Mucosa of descending colon (tissue), 3 donors: Measurements from ENCODE around the gene TBATA. TPM values are rescaled to one million over a fixed set of nuclear protein-coding genes. Genes with fewer than 3 reads are reported as not detected.

Experiments
- ATAC-seq: fragments of 200-7000 bp; cut with Tn5 transposase; one replicate; pipeline ENCODE4 v1.9.1; 2020; ENCODE audit warnings: mild to moderate bottlenecking, moderate library complexity
- DNase-seq, 3 donors: peaks; one replicate each; pipeline ENCODE4 v3.0.0-alpha.2; 2020
- H3K36me3 ChIP-seq: fragments of 200-600 bp; one replicate; pipeline ENCODE4 v1.8.0; 2021; ENCODE audit warnings: low read depth, mild to moderate bottlenecking
- H3K4me1 ChIP-seq: fragments of 200-600 bp; one replicate; pipeline ENCODE4 v1.8.0; 2021; ENCODE audit warnings: low read depth, mild to moderate bottlenecking
- H3K4me3 ChIP-seq: fragments of 200-600 bp; one replicate; pipeline ENCODE4 v1.8.0; 2021; ENCODE audit warnings: mild to moderate bottlenecking
- H3K9me3 ChIP-seq: fragments of 200-600 bp; one replicate; pipeline ENCODE4 v1.8.0; 2021; ENCODE audit warnings: mild to moderate bottlenecking
- intact Hi-C, 2 donors: fragments of 100-400 bp; cut with DNase I in 1 of 2; cut with micrococcal nuclease in 1 of 2; formaldehyde crosslinking; loops; one replicate each; pipeline versions ENCODE4 v1.11.0 to v1.11.1; 2022; cut with DNase I, micrococcal nuclease
- total RNA-seq, 3 donors: library from RNA; stranded (reverse); fragmentation: NEBNext Ultra II Directional in 2 of 3; extraction: Animal tissue kit (Norgen Biotek cat#: 25700) in 2 of 3; gene quantifications; one replicate each; pipeline versions ENCODE4 v1.2.1 to v1.2.4, GENCODE V29; 2021 to 2023
- TF ChIP-seq, protein P1 (sequence below): fragments of 200-600 bp; IDR thresholded peaks from one replicate; pipeline ENCODE4 v1.8.0; 2022; ENCODE audit warnings: antibody characterized with exemption, mild to moderate bottlenecking
- donor health status: DM: no; HTN: no; CAD: no; lungs with moderate emphysema.
- donor health status: DM: no; HTN: no; CAD: no.
- donor health status: DM: no; HTN: yes; CAD: no.

TBATA gene
- total RNA-seq, 3 donors from 2014 or later, result not detected

GRCh38 chr10:70812814-70813213, 27.6 kb upstream of the TBATA start:
- no peak overlapping the region for H3K4me3 ChIP-seq
- H3K4me1 ChIP-seq, result peaks cover 8% of the 10 kb centered on the region
- H3K36me3 ChIP-seq, result no peaks in the 10 kb centered on the region
- DNase-seq (no peak), ATAC-seq (no peak)
- TF ChIP-seq, protein P1, sequence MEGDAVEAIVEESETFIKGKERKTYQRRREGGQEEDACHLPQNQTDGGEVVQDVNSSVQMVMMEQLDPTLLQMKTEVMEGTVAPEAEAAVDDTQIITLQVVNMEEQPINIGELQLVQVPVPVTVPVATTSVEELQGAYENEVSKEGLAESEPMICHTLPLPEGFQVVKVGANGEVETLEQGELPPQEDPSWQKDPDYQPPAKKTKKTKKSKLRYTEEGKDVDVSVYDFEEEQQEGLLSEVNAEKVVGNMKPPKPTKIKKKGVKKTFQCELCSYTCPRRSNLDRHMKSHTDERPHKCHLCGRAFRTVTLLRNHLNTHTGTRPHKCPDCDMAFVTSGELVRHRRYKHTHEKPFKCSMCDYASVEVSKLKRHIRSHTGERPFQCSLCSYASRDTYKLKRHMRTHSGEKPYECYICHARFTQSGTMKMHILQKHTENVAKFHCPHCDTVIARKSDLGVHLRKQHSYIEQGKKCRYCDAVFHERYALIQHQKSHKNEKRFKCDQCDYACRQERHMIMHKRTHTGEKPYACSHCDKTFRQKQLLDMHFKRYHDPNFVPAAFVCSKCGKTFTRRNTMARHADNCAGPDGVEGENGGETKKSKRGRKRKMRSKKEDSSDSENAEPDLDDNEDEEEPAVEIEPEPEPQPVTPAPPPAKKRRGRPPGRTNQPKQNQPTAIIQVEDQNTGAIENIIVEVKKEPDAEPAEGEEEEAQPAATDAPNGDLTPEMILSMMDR, result no peak
- intact Hi-C loops, result loop anchor here in 1 of 2 donors (5.0 kb wide), 1 partner anchor 69 kb away; no protein-coding TSS in a partner anchor
- no peaks in the 10 kb centered on the region for H3K9me3 ChIP-seq

DNA sequence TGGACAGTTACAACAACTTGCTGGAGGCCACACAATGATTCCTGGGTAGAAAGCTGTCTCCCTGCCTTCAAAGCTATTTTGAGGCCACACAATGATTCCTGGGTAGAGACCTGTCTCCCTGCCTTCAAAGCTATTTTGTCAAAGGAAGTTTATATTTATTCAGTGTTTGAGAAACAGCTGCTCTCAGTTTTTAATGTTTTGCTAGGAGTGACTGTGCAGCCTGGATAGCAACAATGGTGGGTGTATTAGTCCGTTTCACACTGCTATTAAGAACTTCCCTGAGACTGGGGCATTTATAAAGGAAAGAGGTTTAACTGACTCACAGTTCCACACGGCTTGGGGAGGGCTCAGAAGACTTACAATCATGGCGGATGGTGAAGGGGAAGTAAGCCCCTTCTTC, 26.7 kb upstream of the TBATA start:
- Histone ChIP-seq H3K9me3 (no peaks in the 10 kb centered on the region), H3K4me3 (no peak overlapping the region), H3K36me3 (no peaks in the 10 kb centered on the region), H3K4me1 (peaks cover 3% of the 10 kb centered on the region)
- intact Hi-C loops, result loop anchor here in 1 of 2 donors (5.0 kb wide), 1 partner anchor 70 kb away; no protein-coding TSS in a partner anchor
- ATAC-seq (no peak), DNase-seq (no peak)
- TF ChIP-seq, protein P1, result no peak

GRCh38 chr10:70810967-70811366, 25.8 kb upstream of the TBATA start:
- Histone ChIP-seq H3K4me1 (no peaks in the 10 kb centered on the region), H3K36me3 (no peaks in the 10 kb centered on the region), H3K4me3 (no peak overlapping the region), H3K9me3 (no peaks in the 10 kb centered on the region)
- TF ChIP-seq, protein P1, result no peak
- DNase-seq, result no peak
- ATAC-seq, result no peak
- intact Hi-C loops, result loop anchor here in 1 of 2 donors (5.0 kb wide), 1 partner anchor 71 kb away; no protein-coding TSS in a partner anchor

- Histone ChIP-seq H3K4me3 (no peak overlapping the region), H3K9me3 (no peaks in the 10 kb centered on the region), H3K36me3 (no peaks in the 10 kb centered on the region), H3K4me1 (no peaks in the 10 kb centered on the region)
- TF ChIP-seq, protein P1, result no peak
- intact Hi-C loops, result loop anchor here in 1 of 2 donors (5.0 kb wide), 1 partner anchor 73 kb away; no protein-coding TSS in a partner anchor
- DNase-seq, result no peak
- ATAC-seq, result no peak
These were observed 24.5 kb upstream of the TBATA start for GRCh38 chr10:70809726-70810125.

DNA sequence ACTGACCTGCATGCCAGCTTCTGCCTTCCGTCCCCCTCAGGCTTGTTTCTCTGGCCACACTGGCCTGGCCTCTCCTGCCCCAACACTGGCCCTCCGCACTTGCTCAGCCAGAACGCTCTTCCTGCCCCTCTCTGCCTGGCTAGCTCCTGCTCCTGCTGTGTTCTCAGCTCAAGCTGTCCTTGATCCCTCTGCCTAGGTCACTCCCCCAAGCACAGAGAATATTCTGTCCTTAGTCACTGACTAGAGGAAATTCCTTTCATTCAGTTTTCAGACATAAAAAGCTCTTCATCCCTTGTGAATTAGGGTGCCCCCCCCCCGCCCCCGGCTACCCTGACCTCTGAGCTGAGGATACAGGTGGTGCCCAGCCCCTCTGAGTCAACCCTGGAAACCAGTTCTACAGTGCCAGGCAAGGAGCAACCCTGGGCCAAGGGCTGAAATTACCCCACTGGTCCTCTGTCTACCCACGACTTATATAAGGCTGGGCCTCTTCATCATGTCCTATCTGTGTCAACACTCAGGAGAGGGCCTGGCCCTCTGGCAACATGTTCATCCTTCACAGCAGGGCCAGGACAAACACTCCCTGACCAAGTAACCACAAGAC, 23.9 kb upstream of the TBATA start:
- Histone ChIP-seq H3K4me1 (no peaks in the 10 kb centered on the region), H3K4me3 (no peak overlapping the region), H3K36me3 (no peaks in the 10 kb centered on the region), H3K9me3 (no peaks in the 10 kb centered on the region)
- ATAC-seq (no peak), DNase-seq (no peak)
- TF ChIP-seq, protein P1, result no peak
- intact Hi-C loops, result no loop called here
